Epithelial cell of esophagus (primary cell): ENCODE results near the gene DENND1C.

Experiments used
- DNase-seq: peaks from one replicate; pipeline ENCODE4 v3.0.0; 2010; ENCODE audit warnings: low read depth
- H3K4me3 ChIP-seq: 2 replicates; pipeline ENCODE4 v1.5.1; 2011; ENCODE audit warnings: mild to moderate bottlenecking, low read length, control low read depth
- CTCF ChIP-seq: IDR thresholded peaks from 2 replicates; pipeline ENCODE4 v1.5.1; 2011; ENCODE audit warnings: low read depth, mild to moderate bottlenecking, low read length, control low read depth, inconsistent platforms; ENCODE audit not compliant: insufficient read depth; ENCODE audit errors: missing control alignments

The DENND1C gene

GRCh38 chr19:6484230-6484629, 2.6 kb upstream of the DENND1C start:
- TF ChIP-seq CTCF, result no peak
- no peak overlapping the region for H3K4me3 ChIP-seq
- DNase-seq, result no peak

GRCh38 chr19:6483235-6483634, 1.6 kb upstream of the DENND1C start:
- H3K4me3 ChIP-seq, result no peak overlapping the region
- no peak for TF ChIP-seq CTCF
- DNase-seq, result no peak

- TF ChIP-seq CTCF, result no peak
- DNase-seq, result no peak
- no peak overlapping the region for H3K4me3 ChIP-seq
These were observed 728 bp upstream of the DENND1C start for GRCh38 chr19:6482343-6482686.

GRCh38 chr19:6480848-6481415, 655 bp downstream of the DENND1C start:
- DNase-seq, result no peak
- no peak for TF ChIP-seq CTCF

GRCh38 chr19:6479836-6480398, 1.7 kb downstream of the DENND1C start:
- no peak for TF ChIP-seq CTCF
- no peak for DNase-seq
- no peak overlapping the region for H3K4me3 ChIP-seq

More at GRCh38 chr19:6480848-6481415, 655 bp downstream of the DENND1C start:
- H3K4me3 ChIP-seq, result no peak overlapping the region

GRCh38 chr19:6478815-6479214, 2.8 kb downstream of the DENND1C start:
- no peak overlapping the region for H3K4me3 ChIP-seq
- no peak for TF ChIP-seq CTCF
- no peak for DNase-seq

GRCh38 chr19:6476896-6477431, 4.6 kb downstream of the DENND1C start:
- no peak for TF ChIP-seq CTCF
- DNase-seq, result no peak
- peak overlapping the region; percentile 35 for H3K4me3 ChIP-seq
